ENCODE data around the gene XYLT1.
A peak's percentile ranks its signal among the peaks of the same experiment; 100 is the strongest.

XYLT1 gene

DNA sequence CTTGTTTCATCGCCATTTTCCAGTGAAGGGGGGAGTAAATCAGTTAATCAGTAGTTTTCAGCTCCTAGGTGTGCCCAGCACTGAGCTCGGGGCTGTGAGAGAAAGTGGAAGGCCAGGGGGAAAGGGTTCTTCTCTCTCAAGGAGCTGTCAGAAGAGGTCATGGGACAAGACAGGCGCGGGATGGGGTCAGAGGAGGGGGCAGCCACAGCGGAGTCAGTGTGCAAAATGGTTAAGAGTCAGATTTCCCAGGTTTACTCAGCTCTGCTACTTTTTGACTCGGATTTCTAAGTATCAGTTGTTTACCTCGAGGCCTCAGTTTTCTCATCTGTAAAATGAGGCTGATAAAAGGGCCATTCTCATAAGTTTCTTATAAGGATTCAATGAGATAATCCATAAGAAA is 4.3 kb upstream of the XYLT1 start:
- Histone ChIP-seq H3K27me3 (ENCODE audit: insufficient read depth, poor library complexity, severe bottlenecking) (no peaks in the 10 kb centered on the region), H3K4me1 (ENCODE audit: insufficient read depth, poor library complexity, severe bottlenecking) (no peaks in the 10 kb centered on the region), H3K9me3 (ENCODE audit: severe bottlenecking) (no peaks in the 10 kb centered on the region), H3K4me3 (ENCODE audit: severe bottlenecking) (no peak overlapping the region), H3K27ac (ENCODE audit: poor library complexity, severe bottlenecking) (no peak overlapping the region), H3K36me3 (ENCODE audit: low read depth) (no peaks in the 10 kb centered on the region)
- no peak for TF ChIP-seq CTCF (IDR thresholded peaks at IDR 0.05; ENCODE audit: poor library complexity, severe bottlenecking)
- ATAC-seq (ENCODE audit: low read depth) (no peak), DNase-seq (ENCODE audit: low spot score) (no peak)

GRCh38 chr16:17474572-17474971 is 3.8 kb upstream of the XYLT1 start:
- H3K4me3 ChIP-seq (ENCODE audit: severe bottlenecking), result no peak overlapping the region
- ATAC-seq (ENCODE audit: low read depth), result no peak
- H3K27ac ChIP-seq (ENCODE audit: poor library complexity, severe bottlenecking), result no peak overlapping the region

DNA sequence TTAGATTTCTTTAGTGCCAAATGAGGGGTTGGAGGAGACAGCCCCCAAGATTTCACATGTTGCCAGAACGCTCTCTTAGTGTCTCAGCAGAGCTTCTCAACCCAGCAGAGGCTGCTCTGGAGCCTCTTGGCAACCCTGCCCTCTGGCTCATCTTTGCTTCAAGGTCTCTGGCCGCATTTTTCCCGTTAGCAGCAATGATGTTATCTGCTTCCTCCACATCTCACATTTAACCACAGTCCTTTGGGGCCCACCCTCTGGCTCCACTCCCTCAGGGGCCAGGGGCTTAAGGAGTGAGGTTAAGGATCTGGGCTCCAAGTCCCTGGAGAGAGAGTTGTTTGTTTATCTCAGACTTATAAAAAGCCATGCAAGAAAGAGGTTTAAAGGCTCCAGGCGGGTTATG is 3.3 kb upstream of the XYLT1 start:
- no peaks in the 10 kb centered on the region for H3K27me3 ChIP-seq (ENCODE audit: insufficient read depth, poor library complexity, severe bottlenecking)
- no peak for DNase-seq (ENCODE audit: low spot score)
- no peak for ATAC-seq (ENCODE audit: low read depth)
- no peak for TF ChIP-seq CTCF (IDR thresholded peaks at IDR 0.05; ENCODE audit: poor library complexity, severe bottlenecking)
- H3K27ac ChIP-seq (ENCODE audit: poor library complexity, severe bottlenecking), result no peak overlapping the region
- H3K4me3 ChIP-seq (ENCODE audit: severe bottlenecking), result no peak overlapping the region
- no peaks in the 10 kb centered on the region for H3K9me3 ChIP-seq (ENCODE audit: severe bottlenecking)
- no peaks in the 10 kb centered on the region for H3K4me1 ChIP-seq (ENCODE audit: insufficient read depth, poor library complexity, severe bottlenecking)
- no peaks in the 10 kb centered on the region for H3K36me3 ChIP-seq (ENCODE audit: low read depth)

More at GRCh38 chr16:17474572-17474971, 3.8 kb upstream of the XYLT1 start:
- TF ChIP-seq CTCF (IDR thresholded peaks at IDR 0.05; ENCODE audit: poor library complexity, severe bottlenecking), result no peak
- Histone ChIP-seq H3K36me3 (ENCODE audit: low read depth) (no peaks in the 10 kb centered on the region), H3K27me3 (ENCODE audit: insufficient read depth, poor library complexity, severe bottlenecking) (no peaks in the 10 kb centered on the region), H3K9me3 (ENCODE audit: severe bottlenecking) (no peaks in the 10 kb centered on the region), H3K4me1 (ENCODE audit: insufficient read depth, poor library complexity, severe bottlenecking) (no peaks in the 10 kb centered on the region)
- DNase-seq (ENCODE audit: low spot score), result no peak

GRCh38 chr16:17471719-17472461 is 1.1 kb upstream of the XYLT1 start:
- no peaks in the 10 kb centered on the region for H3K27me3 ChIP-seq (ENCODE audit: insufficient read depth, poor library complexity, severe bottlenecking)
- TF ChIP-seq CTCF (IDR thresholded peaks at IDR 0.05; ENCODE audit: poor library complexity, severe bottlenecking), result no peak
- H3K9me3 ChIP-seq (ENCODE audit: severe bottlenecking), result no peaks in the 10 kb centered on the region
- H3K27ac ChIP-seq (ENCODE audit: poor library complexity, severe bottlenecking), result peak overlapping the region; percentile 78
- no peaks in the 10 kb centered on the region for H3K36me3 ChIP-seq (ENCODE audit: low read depth)
- H3K4me3 ChIP-seq (ENCODE audit: severe bottlenecking), result no peak overlapping the region
- ATAC-seq (ENCODE audit: low read depth), result peak; percentile 2; the same call in 1 of the 3 replicates
- DNase-seq (ENCODE audit: low spot score), result no peak
- H3K4me1 ChIP-seq (ENCODE audit: insufficient read depth, poor library complexity, severe bottlenecking), result peaks cover 4% of the 10 kb centered on the region
